Midbrain (tissue), 1 donor: ENCODE measurements around the gene ERBB4.

ENCODE experiments used
- DNase-seq: peaks from one replicate; lab custom pipeline; 2025; lab: John Stamatoyannopoulos, UW

The ERBB4 gene

DNA sequence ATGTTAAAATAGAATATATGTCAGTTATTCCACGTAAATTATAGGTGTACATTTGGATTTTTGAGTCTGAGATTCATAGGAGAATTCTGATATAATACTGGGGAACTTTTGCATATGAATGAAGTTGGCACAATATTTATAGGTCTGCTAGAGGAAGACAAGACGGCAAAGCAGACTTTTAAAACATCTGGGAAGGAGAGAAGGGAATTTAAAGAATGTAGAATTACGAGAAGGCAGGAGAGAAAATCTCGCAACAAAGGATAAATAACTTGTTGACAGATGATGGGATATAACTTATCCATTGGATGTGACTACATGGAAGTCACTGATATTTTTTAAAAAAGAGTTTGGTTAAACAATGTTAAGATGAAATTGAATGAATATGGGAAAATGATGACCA lies 615.6 kb downstream of the ERBB4 start:
- DNase-seq, result no peak

DNA sequence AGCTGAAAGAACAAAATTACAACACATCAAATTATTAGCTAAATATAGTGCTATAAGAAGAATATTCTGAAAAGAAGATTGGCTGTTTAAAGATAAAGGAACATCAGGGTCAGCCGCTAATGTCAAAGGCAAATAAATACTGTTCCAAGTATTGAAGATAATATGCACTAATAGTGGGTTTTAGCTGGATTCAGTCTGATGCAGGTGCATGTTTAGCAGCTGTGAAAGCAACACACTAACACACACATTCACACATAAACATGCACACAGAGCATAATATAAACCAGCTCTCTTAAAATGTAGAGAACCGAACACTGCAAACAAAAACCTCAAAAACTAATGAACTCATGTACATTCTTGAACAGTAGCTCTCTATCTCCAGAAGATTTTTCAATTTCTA lies 634.6 kb downstream of the ERBB4 start:
- DNase-seq, result no peak

DNA sequence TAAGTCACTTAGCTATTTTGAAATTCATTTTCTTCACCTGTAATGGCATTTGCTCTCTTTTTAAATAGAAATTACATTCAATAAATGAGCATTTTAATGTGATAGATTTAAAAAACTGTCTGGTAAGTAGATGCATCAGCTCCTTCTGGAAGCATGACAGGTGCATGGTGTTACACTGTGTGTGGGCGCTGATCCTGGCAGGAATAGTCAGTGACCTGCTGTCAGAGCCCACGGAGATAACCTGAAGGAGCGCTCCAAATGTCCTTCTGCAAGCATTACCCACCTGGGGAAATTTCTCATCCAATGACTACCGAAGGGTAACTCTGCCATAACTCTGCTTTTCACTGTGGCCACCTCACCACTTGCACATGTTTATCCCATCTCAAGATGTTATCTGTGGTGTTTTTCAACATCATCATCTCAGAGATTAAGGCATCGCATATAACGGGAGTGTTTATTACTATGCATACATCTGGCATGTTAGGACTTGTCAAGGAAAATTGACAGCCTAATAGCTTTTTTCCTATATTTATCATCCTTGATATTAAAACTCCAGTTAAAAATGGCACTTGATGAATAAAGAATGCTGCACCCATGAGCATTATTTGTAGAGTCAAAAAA lies 637.3 kb downstream of the ERBB4 start:
- DNase-seq, result no peak

DNA sequence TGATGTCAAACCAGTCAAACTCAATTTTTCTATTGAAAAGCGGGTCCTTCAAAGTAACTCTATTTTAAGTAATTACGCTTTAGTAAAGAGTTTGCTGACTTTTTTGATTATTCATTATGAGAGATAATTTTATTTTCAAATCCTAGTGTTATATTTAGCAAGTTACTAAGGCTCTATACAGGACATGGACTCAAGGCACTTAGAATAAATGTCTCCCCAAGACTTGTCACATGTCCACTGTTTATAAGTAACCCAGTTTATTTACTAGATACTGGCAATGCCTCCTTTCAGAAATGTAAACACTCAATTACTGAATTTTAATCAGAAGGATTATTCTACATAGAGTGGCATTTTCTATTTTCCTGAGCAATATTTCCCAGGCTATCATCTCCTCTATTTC lies 638.1 kb downstream of the ERBB4 start:
- DNase-seq, result no peak

DNA sequence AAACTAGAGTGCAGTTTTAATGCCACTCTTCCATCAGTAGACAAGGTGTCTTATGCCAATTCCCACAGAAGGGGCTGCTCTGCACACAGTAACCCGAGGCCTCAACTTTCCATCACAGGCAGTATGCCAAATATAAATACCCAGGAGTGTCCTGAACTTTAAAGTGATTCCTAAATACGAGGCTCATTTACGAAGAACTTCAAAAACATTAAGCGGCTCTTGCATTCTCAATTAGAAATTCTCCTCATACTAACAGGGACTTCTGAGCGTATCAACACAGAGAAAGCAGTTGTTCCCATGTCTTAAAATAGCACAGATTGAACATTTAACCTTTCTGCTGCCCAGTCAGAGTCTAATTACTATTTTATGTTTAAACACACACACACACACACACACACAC lies 638.6 kb downstream of the ERBB4 start:
- DNase-seq, result no peak

DNA sequence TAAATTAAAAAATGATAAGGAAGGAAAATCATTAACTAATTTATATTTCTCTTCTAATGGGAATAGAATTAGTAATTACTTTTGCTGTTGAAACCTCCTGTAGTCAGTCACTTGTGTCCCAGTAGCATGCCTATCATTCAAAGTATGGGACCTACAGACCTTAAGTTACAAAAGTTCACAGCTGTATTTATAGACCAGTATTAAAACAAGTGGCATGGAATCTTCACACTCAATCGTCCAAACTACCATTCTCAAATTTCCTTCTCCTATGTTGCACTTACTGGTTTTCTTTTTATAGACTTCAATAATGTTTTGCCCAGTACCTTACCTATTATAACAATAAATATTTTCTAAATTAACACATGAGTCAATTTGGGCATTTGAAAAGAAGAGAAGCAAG lies 639.9 kb downstream of the ERBB4 start:
- no peak for DNase-seq

DNA sequence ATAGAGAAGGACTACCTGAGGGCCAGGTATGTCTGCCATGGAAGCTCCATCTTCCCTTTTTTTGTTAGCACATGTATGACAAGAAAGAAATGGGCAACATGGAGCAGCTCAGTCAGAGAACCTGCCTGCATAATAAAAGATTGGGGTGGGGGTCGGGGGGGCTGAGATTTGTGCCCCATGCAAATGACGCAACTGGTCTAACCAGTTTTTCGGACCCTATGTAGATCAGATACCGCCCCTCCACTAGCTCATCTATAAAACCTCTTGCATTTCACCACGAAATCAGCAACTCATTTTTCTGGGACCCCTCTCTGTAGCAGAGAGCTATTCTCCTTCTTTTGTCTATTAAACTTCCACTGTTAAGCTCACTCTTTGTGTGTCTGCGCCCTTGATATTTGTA lies 657.2 kb downstream of the ERBB4 start:
- DNase-seq, result no peak

DNA sequence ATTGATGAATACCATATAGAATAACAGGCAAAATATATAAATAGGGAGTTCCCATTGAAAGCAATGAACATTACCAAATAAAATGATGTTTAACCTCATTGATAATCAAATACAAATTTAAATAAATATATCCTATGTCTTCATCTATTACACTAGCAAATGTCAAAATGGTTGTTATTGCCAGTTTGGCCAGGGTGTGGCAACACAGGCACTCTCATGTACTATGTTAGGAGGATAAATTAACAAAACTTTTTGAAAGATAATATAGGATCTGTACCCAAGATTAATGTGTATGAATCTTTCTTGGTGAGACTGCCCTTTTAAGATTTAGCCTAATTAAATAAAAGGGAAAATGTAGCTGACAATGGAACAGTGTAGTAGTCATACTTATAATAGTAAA lies 659.3 kb downstream of the ERBB4 start:
- no peak for DNase-seq

DNA sequence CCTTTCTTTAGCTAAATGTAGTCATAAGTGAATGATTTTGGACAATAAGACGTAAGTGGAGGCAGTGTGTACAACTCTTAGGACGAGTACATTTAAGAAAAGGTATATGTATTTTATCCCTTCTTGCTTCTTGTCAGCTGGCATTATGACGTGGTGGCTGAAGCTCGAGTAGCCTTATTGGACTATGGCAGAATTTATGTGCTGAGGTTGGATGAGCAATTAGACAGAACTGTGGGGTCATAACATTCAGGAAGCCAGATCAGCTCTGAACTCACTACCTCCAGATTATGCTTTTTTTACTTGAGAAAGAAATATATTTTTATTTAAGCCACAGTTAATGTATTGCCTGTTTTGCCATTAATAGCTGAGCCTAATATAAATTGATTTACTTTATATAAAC lies 661.5 kb downstream of the ERBB4 start:
- no peak for DNase-seq

DNA sequence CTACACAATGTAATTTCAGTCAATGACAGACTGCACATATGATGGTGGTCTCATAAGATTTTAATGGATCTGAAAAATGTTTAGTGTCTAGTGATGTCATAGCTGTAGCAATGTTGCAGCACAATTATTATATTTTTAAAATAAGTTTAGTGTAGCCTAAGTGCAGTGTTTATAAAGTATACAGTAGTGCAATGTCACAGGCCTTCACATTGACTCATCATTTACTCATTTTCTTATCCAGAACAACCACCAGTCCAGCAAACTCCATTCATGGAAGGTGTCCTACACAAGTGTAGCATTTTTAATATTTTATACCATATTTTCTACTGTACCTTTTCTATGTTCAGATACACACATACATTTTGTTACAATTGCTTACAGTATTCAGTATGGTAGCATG lies 663.1 kb downstream of the ERBB4 start:
- no peak for DNase-seq

DNA sequence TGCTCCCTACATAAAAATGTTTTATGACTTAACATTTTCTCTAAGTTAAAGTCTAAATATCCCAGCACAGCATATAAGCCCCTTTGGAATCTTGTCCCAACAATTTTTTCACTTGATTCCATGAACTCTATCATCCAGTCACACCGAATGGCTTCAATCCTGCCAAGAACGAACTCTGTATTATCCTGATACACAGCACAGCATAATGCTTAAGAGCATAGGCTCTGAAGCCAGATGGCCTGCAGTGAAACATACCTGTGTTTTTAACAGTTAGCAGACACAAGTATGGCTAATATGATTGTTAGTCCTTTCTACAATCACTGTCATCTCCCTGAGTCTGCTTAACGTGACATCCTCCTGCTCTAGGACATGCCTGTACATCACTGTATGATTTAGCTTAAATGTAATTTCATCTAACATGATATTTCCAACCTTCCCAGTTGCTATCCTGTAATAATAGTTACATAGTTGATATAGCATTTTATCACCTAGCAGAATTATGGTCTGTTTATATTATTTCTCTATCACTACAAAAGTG lies 669.5 kb downstream of the ERBB4 start:
- no peak for DNase-seq

DNA sequence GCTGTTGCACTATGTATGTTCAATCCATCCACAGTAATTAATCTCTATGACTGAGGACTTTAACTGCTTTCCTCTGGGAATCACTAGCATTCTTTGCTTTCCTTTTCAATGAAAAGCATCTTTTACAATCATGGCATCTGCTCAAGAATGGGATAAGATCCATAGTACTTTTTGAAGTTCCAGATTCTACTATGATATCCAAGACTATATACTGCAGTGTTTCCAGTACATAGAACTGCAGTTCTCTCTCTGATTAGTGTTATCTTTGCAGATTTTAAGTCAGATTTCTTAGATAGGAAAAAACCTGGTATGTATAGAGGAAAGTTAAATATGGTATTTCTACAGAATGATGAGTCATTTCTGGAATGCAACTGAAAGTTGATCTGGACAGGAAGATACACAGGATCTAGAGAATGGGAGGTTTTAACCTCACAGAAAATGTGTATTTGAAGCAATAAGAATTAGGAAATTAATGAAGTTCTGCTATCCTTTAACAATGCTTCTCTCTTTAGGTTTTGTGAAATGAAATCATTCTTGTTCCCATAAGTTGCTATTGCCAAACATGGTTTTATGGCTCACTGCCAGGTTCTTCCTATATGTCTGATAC lies 670.7 kb downstream of the ERBB4 start:
- no peak for DNase-seq

DNA sequence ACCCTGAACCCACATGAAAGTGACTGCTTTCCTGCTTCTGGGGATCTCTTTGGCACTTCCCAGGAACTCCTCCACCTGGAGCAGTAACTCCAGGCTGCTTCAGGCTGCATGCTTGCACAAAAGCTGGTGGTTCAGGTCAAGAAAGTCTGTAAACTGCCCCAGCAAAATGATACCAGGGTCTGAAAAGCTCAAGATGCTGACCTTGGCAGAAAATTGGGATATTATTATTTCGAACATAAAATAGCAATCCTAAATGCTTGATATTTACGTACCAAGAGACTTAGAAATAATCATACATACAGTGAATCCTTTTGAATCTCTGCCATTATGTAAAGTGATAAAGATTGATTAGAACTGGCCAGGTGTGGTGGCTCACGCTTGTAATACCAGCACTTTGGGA lies 674.3 kb downstream of the ERBB4 start:
- DNase-seq, result no peak

DNA sequence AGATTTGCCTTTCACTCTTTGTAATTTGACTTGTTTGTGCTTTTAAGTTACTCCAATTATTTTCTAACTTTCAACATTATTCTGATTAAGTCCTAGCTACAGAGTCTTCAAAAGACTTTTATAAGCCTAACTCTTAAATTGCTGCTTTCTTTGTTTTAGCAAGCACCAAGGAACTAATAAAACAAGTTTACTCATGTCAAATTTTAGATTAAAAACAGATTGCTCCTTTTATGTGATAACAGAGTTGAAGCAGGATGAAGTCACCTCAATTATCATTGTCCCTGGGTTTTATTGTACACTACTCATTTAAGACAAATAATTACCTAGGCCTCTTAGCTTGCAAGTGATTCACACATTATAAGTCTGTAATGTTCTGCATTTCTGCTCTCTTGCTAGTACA lies 678.4 kb downstream of the ERBB4 start:
- no peak for DNase-seq

DNA sequence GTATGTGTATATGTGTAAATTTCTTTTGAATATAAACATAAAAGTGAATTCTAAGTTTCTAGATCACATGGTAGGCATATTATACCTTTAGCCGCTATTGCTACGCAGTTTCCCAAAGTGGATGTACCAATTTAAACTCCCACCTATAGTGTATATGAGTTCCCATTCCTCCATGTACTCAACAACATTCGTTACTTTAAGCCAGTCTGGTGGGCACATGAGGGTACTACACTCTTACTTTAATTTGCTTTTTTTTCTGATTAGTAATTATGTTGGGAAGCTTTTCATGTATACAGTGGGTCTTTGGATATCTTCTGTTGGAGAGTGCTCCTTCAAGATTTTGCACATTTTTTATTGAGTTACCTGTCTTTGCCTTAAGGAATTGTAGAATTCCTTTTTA lies 683.8 kb downstream of the ERBB4 start:
- no peak for DNase-seq

DNA sequence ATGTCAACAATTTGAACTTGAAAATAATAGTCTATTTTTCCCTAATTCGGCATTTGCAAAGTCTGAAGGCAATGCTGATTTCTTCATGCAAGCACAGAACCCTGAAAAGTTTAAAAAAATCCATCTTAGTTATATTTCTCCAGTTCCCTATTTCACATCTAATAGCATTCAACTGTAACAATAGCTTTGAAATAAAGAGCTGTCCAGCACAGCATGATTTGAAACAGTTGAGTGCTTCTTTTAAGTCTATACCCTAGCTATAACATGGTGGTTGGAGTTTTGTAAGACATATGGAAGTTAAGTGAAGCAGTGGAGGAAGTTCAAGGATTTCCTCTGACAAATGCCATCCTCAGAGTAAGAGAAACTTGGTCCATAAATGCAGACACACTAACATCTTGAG lies 691.9 kb downstream of the ERBB4 start:
- no peak for DNase-seq

DNA sequence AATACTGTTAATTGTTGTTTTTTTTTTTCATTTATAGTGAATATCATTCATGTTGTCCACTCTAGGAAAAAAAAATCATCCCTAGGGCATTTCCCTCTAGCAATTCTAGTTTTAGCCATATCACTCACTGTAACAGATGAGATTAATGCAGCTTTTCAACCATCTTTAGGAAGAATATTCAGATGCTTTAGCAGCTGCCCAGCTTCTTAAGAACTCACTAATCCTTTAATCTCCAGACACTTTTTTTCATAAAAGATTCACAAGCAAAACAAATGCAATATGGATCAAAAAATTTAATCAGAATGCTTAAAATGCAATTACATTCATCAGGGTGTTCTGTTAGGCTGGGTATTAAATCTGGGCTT lies 692.6 kb downstream of the ERBB4 start:
- DNase-seq, result no peak

DNA sequence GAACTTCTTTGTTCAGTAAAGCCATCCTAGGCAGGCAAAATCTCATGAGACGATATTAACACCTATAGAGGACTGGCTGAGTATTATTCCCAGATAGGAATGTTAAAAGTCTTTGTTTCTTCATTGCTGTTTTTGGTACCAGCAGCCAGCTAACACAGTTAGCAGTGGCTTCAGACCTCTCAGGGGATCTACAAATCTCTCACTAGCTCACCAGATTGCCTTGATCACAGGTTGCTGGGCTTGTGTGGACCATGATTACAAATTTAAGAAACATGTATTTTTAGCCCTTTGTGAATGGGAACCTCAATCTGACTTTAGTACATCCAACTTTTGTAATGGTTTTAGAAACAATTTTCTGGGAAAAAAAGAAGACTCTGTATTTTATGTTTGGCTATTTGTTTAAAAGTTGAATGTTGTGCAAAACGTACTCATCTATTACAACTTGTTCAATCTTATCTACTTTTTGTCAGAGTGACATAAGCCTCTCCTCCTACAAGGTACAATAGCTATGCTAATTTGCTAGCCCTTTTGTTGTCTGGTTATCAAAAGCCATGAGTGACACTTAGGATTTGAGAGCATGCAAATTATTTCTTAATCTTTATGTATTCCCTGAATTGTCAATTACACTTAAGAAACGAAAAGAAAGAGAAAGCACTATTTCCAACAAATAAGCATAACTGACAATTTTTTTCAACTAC lies 693.1 kb downstream of the ERBB4 start:
- no peak for DNase-seq

DNA sequence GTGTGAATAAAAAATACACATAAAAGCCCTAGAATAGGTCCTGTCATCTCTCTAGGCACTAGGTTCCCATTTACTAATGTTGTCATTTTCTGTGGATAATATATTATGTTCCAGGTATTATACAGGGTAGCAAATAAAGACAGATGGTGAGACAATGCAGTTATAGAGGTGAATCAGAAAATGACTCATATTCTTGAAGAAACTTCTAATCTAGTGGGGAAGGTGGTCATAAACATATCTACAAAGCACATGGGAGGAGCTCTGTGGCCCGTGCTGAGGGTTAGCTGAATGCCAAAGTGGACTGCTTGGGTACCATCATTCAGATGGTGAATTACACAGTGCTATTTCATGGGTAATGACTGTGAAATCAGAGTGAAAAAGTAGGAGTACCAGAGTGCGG lies 700.9 kb downstream of the ERBB4 start:
- no peak for DNase-seq

DNA sequence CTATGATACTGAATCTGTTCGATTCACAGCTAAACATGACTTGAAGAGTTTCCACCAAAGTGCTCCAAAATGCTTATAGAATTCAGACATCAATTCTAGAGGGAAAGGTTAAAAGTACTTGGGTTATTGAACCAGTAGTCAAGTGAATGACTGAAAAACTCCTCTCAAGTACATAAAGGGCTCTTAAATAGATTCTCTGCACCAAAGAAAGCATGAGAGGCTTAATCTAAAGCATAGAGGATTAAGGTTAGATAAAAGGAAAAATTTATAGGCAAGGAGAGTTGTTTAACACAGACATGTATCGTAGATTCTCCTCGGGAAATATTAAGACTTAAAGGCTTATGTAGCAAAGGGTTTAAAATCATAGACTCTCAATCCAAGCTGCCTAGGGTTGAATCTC lies 701.4 kb downstream of the ERBB4 start:
- DNase-seq, result no peak

DNA sequence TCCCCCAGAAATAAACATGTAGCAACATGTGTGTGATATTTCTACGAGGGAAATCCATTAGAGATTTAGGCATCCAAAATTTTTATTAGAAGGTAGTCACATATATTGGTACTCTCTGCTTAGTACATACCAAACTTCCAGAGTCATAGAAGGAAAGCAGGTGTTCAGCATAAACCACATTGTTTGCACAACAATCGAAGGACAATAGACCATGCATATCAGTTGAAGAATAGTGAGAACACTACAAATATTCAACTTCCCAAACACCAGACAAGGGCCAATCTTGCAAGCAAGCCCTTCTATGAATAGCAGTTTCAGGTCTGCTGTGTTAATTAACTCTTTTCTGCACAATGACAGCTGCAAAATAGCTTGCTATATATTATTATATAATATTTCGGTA lies 702.2 kb downstream of the ERBB4 start:
- no peak for DNase-seq

DNA sequence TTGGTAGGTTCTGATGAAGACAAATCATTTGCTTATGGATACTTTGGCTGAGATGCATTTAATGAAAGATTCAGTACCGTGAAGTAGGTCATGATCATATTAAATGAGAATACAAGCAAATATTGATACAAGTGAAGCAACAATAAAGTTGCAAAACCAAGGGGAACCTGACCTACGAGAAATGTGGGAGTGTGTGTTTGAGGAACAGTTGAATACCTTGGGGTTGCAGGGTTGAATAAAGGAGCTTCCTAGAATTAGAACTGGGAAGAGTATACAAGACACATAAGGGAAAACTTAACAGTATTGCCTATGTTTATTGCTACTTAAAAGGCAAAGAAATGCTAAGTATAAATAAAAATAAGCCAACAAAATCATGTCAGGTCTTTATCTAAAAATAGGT lies 702.9 kb downstream of the ERBB4 start:
- DNase-seq, result no peak

DNA sequence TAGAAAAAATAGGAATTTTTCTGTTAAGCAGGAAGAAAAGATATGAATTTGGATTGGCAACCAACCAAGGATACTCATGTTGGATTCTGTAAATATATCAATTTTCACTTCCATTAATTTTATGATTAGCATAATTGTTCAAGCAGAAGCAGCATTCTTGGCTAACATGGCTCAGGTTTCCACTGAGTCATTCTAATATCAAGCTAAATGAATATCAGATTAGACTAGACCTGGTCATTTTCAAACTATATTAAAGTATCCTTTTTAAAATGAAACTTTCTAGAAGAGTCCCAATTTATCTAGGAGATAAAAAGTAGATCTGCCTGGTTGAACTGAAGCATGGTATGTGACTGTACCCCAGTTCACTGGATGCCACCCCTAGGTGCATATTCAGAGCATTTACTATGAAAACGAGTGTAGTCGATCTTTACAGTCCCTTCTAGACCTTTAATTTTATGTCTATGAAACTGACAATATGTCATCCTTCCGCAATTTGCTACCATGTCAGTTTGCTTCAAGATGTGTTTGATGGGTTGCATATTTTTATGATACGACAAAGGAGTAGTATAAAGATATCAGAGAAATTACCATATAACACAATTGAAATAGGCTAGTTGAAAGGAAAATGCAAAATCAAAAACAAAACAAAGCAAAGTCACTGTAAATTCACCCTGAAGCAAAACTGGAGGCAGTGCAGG lies 704.9 kb downstream of the ERBB4 start:
- DNase-seq, result no peak
